ENCODE data around the gene HBG2.

The HBG2 gene

DNA sequence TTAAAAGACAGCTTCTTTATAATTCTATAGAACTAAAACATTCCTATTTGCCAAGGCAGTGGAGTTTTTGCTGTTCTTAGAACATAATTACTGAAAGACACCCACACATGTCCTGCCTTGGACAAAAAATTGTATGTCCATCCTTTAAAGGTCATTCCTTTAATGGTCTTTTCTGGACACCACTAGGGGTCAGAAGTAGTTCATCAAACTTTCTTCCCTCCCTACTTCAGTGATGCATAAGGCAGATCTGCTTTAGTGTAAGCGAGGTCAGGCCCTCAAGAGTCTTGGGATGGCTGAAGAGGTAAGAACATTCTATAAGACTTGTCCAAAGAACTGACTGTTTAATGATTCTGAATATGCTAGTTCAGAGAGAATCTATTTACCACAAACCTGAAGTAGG lies 49.8 kb downstream of the HBG2 start:
- no peak overlapping the region for H3K4me3 Mint-ChIP-seq
- H3K27ac Mint-ChIP-seq = no peak overlapping the region
- H3K4me1 Mint-ChIP-seq (ENCODE audit: low read depth) = no peaks in the 10 kb centered on the region
- no peaks in the 10 kb centered on the region for H3K36me3 Mint-ChIP-seq (ENCODE audit: low read depth)
- peaks cover 2% of the 10 kb centered on the region for H3K27me3 Mint-ChIP-seq
- H3K9me3 Mint-ChIP-seq = no peaks in the 10 kb centered on the region

DNA sequence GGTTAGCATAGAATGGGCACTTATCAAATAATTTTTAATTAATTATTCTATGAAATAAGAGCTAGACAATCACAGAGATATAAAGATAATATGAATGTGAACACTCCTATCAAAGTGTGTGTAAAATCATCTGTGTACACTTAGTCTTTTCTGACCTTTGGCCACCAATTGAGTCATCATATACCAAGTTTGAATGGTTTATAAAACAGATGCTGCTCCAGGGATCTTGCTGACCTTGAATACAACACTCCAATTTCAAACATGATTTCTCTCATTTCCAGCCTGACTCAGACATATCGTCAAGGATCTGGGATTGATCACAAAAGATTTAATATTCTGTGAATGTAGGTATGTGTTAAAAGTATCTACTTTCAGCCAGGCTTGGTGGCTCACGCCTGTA lies 51.2 kb downstream of the HBG2 start:
- H3K4me3 Mint-ChIP-seq = no peak overlapping the region
- peaks cover 5% of the 10 kb centered on the region for H3K27me3 Mint-ChIP-seq
- no peak overlapping the region for H3K27ac Mint-ChIP-seq
- no peaks in the 10 kb centered on the region for H3K4me1 Mint-ChIP-seq (ENCODE audit: low read depth)
- H3K9me3 Mint-ChIP-seq = no peaks in the 10 kb centered on the region
- H3K36me3 Mint-ChIP-seq (ENCODE audit: low read depth) = no peaks in the 10 kb centered on the region

All from stimulated activated naive CD8-positive, alpha-beta T cell treated with anti-CD3 and anti-CD28 coated beads, Interleukin-15, Interleukin-2, amounts not matched to agents 100 ng/mL and 50 ng/mL, for 24 hours (primary cell).